Ramos (cell line): ENCODE measurements around the gene WDR1.

ENCODE experiments used
- in situ Hi-C: fragments of 300-500 bp; cut with MboI; formaldehyde crosslinking; loops from one replicate; pipeline ENCODE4 v1.14.3; 2022; ENCODE audit warnings: low sequenced_read_pairs; ENCODE audit not compliant: unreplicated experiment

The WDR1 gene

DNA sequence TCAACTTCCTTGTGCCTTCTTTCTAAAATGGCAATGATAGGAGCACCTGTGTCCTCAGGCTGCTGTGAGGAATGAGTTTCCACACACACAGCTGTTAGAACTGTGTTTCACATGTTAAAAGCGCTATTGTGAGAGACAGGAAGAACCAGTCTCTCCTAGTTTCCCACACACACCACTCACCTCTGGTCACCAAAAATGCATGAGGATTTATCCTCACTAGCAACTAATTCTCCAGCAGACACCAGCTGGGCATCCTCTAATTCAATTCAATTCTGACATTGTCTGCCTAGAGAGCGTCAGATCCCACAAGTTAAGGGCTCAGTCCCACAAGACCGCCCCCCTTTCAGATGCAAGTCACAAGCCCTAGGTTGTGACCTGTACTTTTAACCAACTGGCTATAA, 66.3 kb downstream of the WDR1 start:
- in situ Hi-C loops = no loop called here

- in situ Hi-C loops = no loop called here
Observed at GRCh38 chr4:10048941-10049697, 67.5 kb downstream of the WDR1 start.

DNA sequence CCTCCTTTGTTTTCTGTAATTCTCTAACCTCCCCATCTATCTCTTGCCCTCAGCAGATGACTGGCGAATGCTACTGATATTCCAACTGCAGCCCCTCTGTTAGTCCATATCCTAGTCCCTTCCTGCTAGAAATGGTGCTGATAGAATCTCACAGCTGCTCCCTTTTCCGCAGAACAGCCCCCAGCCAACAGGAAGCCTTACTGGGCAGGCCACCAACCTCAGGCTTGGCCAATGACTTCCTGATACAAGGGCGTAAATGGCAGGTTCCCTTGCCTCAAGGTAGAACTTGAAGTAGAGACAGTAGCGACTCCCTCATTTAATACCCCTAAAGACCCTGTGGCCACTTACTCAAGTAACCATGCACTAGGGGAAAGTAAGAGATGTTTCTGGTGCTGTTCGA, 68.6 kb downstream of the WDR1 start:
- in situ Hi-C loops = no loop called here

DNA sequence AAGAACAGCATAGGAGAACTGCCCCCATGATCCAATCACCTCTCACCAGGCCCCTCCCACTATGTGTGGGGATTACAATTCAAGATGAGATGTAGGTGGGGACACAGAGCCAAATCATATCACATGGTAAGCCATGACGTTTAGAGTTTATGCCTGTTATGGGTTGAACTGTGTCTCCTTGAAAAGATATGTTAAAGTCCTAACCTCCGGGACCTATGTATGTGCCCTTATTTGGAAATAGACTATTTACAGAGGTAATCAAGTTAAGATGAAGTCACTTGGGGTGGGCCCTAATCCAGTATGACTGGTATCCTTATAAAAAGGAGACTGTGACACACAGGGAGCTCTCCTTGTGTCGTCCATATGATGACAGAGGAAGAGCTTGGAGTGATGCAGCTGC, 70.1 kb downstream of the WDR1 start:
- in situ Hi-C loops = no loop called here

DNA sequence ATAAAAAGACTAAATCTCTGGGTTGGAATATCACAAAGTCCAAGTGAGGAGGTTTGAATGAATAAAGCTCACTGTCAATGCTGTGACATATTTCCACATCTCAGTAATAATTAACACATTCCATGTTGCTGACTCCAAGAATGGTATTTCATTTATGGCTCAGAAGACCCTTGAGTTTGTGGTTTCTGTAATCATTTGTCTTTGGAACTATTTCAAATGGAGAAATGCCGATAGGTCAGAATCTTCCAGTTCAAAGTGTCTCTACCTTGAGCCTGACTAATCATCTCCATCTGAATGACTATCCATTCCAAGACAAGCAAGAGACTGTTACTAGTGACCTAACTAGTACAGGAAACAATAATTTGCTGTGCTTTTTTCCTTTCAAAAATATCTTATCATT, 71.1 kb downstream of the WDR1 start:
- in situ Hi-C loops = no loop called here

- in situ Hi-C loops = no loop called here
Observed at GRCh38 chr4:10041036-10041435, 75.6 kb downstream of the WDR1 start.

DNA sequence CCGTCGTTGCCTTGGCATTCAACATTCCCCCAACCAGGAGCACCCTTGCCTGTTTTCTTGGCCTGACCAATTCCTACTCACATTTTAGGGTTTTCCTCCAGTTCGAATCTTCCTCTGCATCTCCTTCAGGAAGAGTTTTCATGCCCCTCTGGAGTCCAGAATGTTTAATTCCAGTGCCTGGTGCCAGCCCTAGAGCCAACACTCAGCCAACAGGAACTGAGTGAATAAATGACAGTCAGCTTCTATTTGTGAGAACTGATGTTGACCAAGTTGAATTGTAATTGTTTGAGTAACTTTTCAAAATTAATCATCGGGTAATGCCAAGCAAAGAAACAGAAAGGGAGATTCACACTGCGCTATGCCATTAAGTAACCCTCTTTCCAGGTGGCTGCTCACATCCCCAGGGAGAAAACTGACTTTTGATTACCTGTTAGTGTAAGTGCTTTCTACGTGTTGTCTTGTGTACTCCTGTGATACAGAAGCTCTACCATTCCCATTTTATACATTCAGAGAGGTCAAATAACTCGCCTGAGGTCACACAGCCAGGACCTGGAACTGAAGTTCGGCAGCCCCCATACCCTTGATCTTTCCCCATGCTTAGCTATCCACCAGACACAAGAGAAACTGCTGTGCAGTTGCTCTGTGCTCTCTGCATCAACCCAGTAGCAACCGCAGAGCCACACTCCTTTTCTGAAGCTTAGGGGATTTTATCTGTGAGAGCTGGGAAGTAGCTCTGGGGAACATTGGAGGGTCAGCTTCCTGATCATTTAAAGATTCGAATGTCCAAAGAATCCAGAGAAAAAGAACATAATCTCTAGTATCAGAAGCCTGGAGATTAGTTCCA, 76.3 kb downstream of the WDR1 start:
- in situ Hi-C loops = no loop called here

GRCh38 chr4:10036807-10037342, 79.7 kb downstream of the WDR1 start:
- in situ Hi-C loops = no loop called here

GRCh38 chr4:10035130-10035529, 81.5 kb downstream of the WDR1 start:
- in situ Hi-C loops = no loop called here

GRCh38 chr4:10034612-10035104, 81.9 kb downstream of the WDR1 start:
- in situ Hi-C loops = no loop called here

GRCh38 chr4:10034136-10034535, 82.5 kb downstream of the WDR1 start:
- in situ Hi-C loops = no loop called here

- in situ Hi-C loops = no loop called here
Observed at GRCh38 chr4:10033191-10033881, 83.3 kb downstream of the WDR1 start.

- in situ Hi-C loops = no loop called here
Observed at GRCh38 chr4:10032625-10033024, 84.0 kb downstream of the WDR1 start.

DNA sequence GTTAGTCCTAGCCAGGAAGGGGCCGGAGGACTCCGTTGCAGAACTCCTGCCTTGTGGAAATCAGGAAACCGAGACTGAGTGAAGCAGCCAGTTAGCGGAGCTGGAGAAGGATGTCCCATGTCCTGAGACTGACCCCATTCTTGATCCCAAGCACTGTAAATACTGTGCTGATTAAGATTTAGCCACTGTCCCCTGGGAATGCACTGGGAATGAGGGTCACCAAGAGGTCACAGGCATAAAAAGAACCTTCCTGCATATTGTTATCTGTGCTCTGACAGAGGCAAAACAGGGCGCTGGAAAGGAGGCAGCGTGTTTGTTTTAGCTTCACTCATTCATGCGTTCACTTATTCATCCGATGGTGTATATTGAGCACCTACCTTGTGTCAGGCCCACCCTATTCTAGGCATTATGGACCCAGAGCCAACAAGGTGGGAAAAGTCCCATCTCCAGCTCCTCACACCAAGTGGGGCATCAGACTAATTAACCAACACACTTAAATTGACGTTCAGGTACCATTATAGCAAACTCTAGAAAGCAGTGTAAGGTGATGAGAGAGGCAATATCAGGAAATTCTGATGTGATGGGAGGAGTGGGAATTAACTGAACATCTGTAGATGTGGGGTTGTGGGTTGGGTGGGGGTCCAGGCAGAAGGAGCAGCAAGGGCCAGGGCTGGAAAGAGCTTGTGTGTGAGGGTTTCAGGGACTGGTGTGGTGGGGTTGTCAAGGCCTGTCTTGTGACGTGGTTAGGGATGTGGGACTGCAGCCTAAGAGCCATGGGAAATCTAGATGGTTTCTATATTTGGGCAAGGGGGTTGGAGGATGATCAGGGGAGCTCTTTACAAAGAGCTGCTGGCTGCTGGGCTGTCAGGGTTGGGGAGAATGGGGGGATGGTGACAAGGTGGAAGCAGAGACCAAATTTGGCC, 84.7 kb downstream of the WDR1 start:
- in situ Hi-C loops = no loop called here

DNA sequence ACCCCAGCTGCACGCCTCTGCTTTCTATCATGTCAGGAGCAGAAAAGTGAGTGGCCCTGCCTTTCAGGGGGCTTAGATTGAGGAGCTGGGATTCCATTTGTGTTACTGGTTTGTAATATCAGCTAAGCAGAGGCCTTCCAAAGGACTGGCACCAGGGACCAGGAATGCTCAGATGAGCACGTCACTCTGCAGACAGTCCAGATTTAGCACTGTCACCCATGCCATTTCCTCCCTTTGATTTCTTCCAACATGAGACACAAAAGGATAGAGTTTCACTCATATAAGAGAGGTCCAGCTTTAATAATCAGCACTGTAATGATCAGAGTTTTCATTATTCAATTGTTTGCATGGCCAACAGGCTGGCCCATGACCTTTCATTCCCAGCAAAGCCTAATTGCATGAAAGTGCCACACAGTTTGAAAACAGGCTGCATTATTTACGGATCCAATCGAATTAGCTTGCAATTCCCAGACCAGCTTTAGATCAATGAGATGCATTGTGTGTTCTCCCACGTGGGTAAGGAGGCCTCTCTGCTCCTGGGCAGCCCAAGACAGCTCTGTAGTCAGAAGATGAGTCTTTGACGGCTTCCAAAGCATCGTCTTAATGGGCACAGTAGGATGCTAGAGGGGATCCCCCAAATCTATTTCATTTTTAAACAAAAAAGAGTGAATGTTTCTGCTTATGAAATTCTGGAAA, 85.5 kb downstream of the WDR1 start:
- in situ Hi-C loops = no loop called here

DNA sequence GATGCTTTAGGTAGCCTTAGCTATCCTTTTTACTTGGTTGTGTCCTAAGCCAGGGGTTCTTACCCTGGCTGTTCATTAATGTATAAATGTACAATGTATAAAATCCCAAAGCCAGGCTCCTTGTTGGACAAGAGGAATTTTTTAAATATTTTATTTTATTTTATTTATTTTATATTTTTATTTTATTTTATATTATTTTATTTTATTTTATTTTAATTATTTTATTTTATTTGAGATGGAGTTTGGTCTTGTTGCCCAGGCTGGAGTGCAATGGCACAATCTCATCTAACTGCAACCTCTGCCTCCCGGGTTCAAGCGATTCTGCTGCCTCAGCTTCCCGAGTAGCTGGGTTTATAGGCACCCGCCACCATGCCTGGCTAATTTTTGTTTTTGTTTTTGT, 87.2 kb downstream of the WDR1 start:
- in situ Hi-C loops = no loop called here

- in situ Hi-C loops = no loop called here
Observed at GRCh38 chr4:10028910-10029309, 87.7 kb downstream of the WDR1 start.

DNA sequence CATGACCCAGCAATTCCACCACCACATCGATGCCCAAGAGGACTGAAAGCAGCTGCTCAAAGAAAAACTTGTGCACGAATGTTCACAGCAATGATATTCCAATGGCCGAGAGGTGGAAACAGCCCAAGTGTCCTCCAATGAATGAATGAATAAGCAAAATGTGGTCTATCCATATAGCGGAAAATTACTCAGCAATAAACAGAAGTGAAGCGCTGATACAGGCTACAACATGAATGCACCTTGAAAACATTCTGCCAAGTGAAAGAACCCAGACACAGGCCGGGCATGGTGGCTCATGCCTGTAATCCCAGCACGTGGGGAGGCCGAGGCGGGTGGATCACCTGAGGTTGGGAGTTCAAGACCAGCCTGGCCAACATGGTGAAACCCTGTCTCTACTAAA, 90.1 kb downstream of the WDR1 start:
- in situ Hi-C loops = no loop called here

DNA sequence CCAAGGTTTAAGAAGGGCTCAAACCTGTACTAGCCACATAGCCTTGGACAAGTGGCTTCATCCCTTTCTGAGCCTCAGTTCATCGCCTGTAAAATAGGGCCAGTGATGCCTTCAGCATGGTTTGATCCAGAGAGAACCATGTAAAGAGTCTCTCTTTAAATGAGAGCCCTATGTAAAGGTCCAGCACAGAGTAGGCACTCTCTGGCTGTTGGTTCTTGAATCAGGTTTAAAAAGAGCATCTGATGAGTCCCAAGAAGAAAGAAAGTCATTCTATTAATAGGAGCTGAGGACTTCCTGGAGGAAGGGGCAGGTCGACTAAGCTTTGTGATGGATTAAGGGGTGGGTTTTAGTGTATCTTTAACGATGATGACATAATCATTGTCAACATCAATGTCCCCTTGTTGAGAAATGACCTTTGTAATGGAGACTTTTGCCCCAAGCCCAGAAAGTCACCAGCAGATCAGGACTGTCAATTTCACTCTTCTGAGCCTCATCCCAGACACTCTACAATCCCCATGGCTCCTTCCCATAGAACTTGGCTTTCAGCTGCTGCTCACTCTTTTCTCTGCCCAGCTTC, 91.3 kb downstream of the WDR1 start:
- in situ Hi-C loops = no loop called here
